Smooth muscle cell (in vitro differentiated cells): Measurements from ENCODE around the gene CCDC9. TPM values are rescaled to one million over a fixed set of nuclear protein-coding genes. Genes with fewer than 3 reads are reported as not detected.

Source experiments
- DNase-seq: peaks from one replicate; lab custom pipeline; 2025; ENCODE audit not compliant: unreplicated experiment; lab: John Stamatoyannopoulos, UW
- H2AFZ ChIP-seq: fragments of 200-600 bp; sonication (generic); 2 replicates; pipeline ENCODE4 v1.6.0; 2016; ENCODE audit warnings: antibody characterized with exemption, low read depth, mild to moderate bottlenecking
- H3F3A ChIP-seq: fragments of 200-600 bp; sonication (generic); 2 replicates; pipeline ENCODE4 v1.6.0; 2017; ENCODE audit warnings: antibody characterized with exemption, low read depth
- H3K27ac ChIP-seq: fragments of 200-600 bp; sonication (generic); 2 replicates; pipeline ENCODE4 v1.5.1; 2016; ENCODE audit warnings: low read depth, mild to moderate bottlenecking
- H3K27me3 ChIP-seq: fragments of 200-600 bp; sonication (generic); 2 replicates; pipeline ENCODE4 v1.6.1; 2016; ENCODE audit warnings: low read depth, mild to moderate bottlenecking
- H3K36me3 ChIP-seq: fragments of 200-600 bp; sonication (generic); 2 replicates; pipeline ENCODE4 v1.5.1; 2016; ENCODE audit warnings: low read depth
- H3K4me1 ChIP-seq: fragments of 200-600 bp; sonication (generic); 2 replicates; pipeline ENCODE4 v1.5.1; 2016; ENCODE audit warnings: low read depth
- H3K4me2 ChIP-seq: fragments of 200-600 bp; sonication (generic); 2 replicates; pipeline ENCODE4 v1.6.0; 2016; ENCODE audit warnings: mild to moderate bottlenecking
- H3K4me3 ChIP-seq: fragments of 200-600 bp; sonication (generic); 2 replicates; pipeline ENCODE4 v1.5.1; 2016; ENCODE audit warnings: mild to moderate bottlenecking
- H3K79me2 ChIP-seq: fragments of 200-600 bp; sonication (generic); 2 replicates; pipeline ENCODE4 v1.6.0; 2016; ENCODE audit warnings: low read depth, mild to moderate bottlenecking
- H3K9ac ChIP-seq: fragments of 200-600 bp; sonication (generic); 2 replicates; pipeline ENCODE4 v1.6.0; 2016; ENCODE audit warnings: low read depth
- H3K9me3 ChIP-seq: fragments of 200-600 bp; sonication (generic); replicated peaks from 2 replicates; pipeline ENCODE4 v1.5.1; 2016; ENCODE audit warnings: low read depth
- H4K20me1 ChIP-seq: fragments of 200-600 bp; sonication (generic); 2 replicates; pipeline ENCODE4 v1.6.0; 2016; ENCODE audit warnings: low read depth
- CTCF ChIP-seq: fragments of 200-600 bp; sonication (generic); IDR thresholded peaks from 2 replicates; pipeline ENCODE4 v1.5.1; 2017; ENCODE audit warnings: borderline replicate concordance, mild to moderate bottlenecking, antibody characterized with exemption; ENCODE audit not compliant: insufficient read depth, poor library complexity, severe bottlenecking
- WGBS: methylation state at CpG from one replicate; pipeline ENCODE4 v1.1.7; 2016; ENCODE audit warnings: low lambda C conversion rate; 5-methylcytosine and 5-hydroxymethylcytosine counted together
- polyA plus RNA-seq: library from polyadenylated mRNA; unstranded; fragments of >200 nt; fragmentation: Nextera tagmentation; extraction: Ambion mirVana; gene quantifications from 2 replicates; pipeline ENCODE4 v1.2.1, GENCODE V29; 2016
- total RNA-seq: library from RNA; depleted of rRNA; stranded (reverse); fragments of >200 nt; gene quantifications from 2 replicates; pipeline ENCODE4 v1.2.3, GENCODE V29; 2014

The CCDC9 gene
- total and polyA plus RNA-seq, 2 experiments from 2014 or later, result 6.4 to 12.7 TPM

- WGBS, result 94% methylated on average over 6 of the region's 6 CpGs
- no peak overlapping the region for H2AFZ ChIP-seq
- DNase-seq, result no peak
- no peak overlapping the region for H3K4me3 ChIP-seq
- H3F3A ChIP-seq, result no peaks in the 10 kb centered on the region
- H3K4me2 ChIP-seq, result no peak overlapping the region
- no peak overlapping the region for H3K9ac ChIP-seq
- H3K9me3 ChIP-seq, result no peaks in the 10 kb centered on the region
- H3K27ac ChIP-seq, result no peak overlapping the region
- H3K27me3 ChIP-seq, result no peaks in the 10 kb centered on the region
- no peak for TF ChIP-seq CTCF
- no peaks in the 10 kb centered on the region for H3K79me2 ChIP-seq
- H3K4me1 ChIP-seq, result no peaks in the 10 kb centered on the region
- H4K20me1 ChIP-seq, result no peaks in the 10 kb centered on the region
- H3K36me3 ChIP-seq, result no peaks in the 10 kb centered on the region
Observed at GRCh38 chr19:47303966-47304365, 47.6 kb downstream of the CCDC9 start.

GRCh38 chr19:47305309-47305751 is 49.0 kb downstream of the CCDC9 start:
- no peaks in the 10 kb centered on the region for H3K79me2 ChIP-seq
- 12% methylated on average over 14 of the region's 14 CpGs for WGBS
- no peaks in the 10 kb centered on the region for H3K36me3 ChIP-seq
- H4K20me1 ChIP-seq, result no peaks in the 10 kb centered on the region
- H3F3A ChIP-seq, result no peaks in the 10 kb centered on the region
- no peaks in the 10 kb centered on the region for H3K27me3 ChIP-seq
- no peak overlapping the region for H3K4me3 ChIP-seq
- H3K27ac ChIP-seq, result no peak overlapping the region
- H3K9ac ChIP-seq, result no peak overlapping the region
- H3K4me2 ChIP-seq, result peak overlapping the region; percentile 77
- DNase-seq, result peak; percentile 20
- H3K9me3 ChIP-seq, result no peaks in the 10 kb centered on the region
- H3K4me1 ChIP-seq, result no peaks in the 10 kb centered on the region
- no peak overlapping the region for H2AFZ ChIP-seq
- peak; percentile 93 for TF ChIP-seq CTCF

GRCh38 chr19:47306303-47306702 is 50.0 kb downstream of the CCDC9 start:
- no peak for TF ChIP-seq CTCF
- H3K27ac ChIP-seq, result no peak overlapping the region
- no peaks in the 10 kb centered on the region for H3K9me3 ChIP-seq
- no peak overlapping the region for H3K9ac ChIP-seq
- H3K36me3 ChIP-seq, result no peaks in the 10 kb centered on the region
- H3K4me3 ChIP-seq, result no peak overlapping the region
- H2AFZ ChIP-seq, result no peak overlapping the region
- 92% methylated on average over 3 of the region's 3 CpGs for WGBS
- no peaks in the 10 kb centered on the region for H3K4me1 ChIP-seq
- H3K4me2 ChIP-seq, result no peak overlapping the region
- no peaks in the 10 kb centered on the region for H3K27me3 ChIP-seq
- no peaks in the 10 kb centered on the region for H4K20me1 ChIP-seq
- H3F3A ChIP-seq, result no peaks in the 10 kb centered on the region
- H3K79me2 ChIP-seq, result no peaks in the 10 kb centered on the region
- no peak for DNase-seq

- TF ChIP-seq CTCF, result no peak
Observed at GRCh38 chr19:47309038-47309437, 52.7 kb downstream of the CCDC9 start.

More at GRCh38 chr19:47309038-47309437, 52.7 kb downstream of the CCDC9 start:
- Histone ChIP-seq H3K27me3 (no peaks in the 10 kb centered on the region), H3K36me3 (no peaks in the 10 kb centered on the region), H2AFZ (no peak overlapping the region), H3K4me2 (no peak overlapping the region), H3K79me2 (no peaks in the 10 kb centered on the region), H3F3A (no peaks in the 10 kb centered on the region), H3K9ac (no peak overlapping the region), H3K9me3 (no peaks in the 10 kb centered on the region), H4K20me1 (no peaks in the 10 kb centered on the region), H3K27ac (no peak overlapping the region), H3K4me1 (no peaks in the 10 kb centered on the region), H3K4me3 (no peak overlapping the region)
- no peak for DNase-seq
- WGBS, result 78% methylated on average over 8 of the region's 8 CpGs
